ENCODE results near the gene TFF1.

- TF ChIP-seq CTCF (conservative IDR thresholded peaks at IDR 0.05; ENCODE audit: low read depth, low read length), result no peak
- TF ChIP-seq POLR2A (IDR thresholded peaks at IDR 0.05; ENCODE audit: low read depth, low read length), result no peak
- no peak for TF ChIP-seq USF2 (IDR thresholded peaks at IDR 0.05; ENCODE audit: low read depth, low read length)
- no peak for TF ChIP-seq ELK1 (IDR thresholded peaks at IDR 0.05; ENCODE audit: borderline replicate concordance, low read depth, low read length)
- no peak for TF ChIP-seq CEBPB (IDR thresholded peaks at IDR 0.05; ENCODE audit: low read depth, low read length)
- no peak for TF ChIP-seq RFX5 (IDR thresholded peaks at IDR 0.05; ENCODE audit: low read depth, low read length)
- TF ChIP-seq MXI1 (IDR thresholded peaks at IDR 0.05; ENCODE audit: borderline replicate concordance, low read depth, low read length), result no peak
These were observed 13.8 kb downstream of the TFF1 start for GRCh38 chr21:42352441-42353095.
